GM21515 (cell line): ENCODE results near the gene SERINC5.

ENCODE experiments used
- ATAC-seq: cut with Tn5 transposase; IDR thresholded peaks from one replicate; pipeline ENCODE4 v1.9.1; 2021; ENCODE audit not compliant: unreplicated experiment

SERINC5 gene

GRCh38 chr5:80230269-80230992, 25.4 kb downstream of the SERINC5 start:
- no peak for ATAC-seq

- ATAC-seq = no peak
Measured at GRCh38 chr5:80229902-80230255, 26.0 kb downstream of the SERINC5 start.

- ATAC-seq = no peak
Measured at GRCh38 chr5:80227979-80228596, 27.8 kb downstream of the SERINC5 start.

GRCh38 chr5:80225934-80226326, 29.9 kb downstream of the SERINC5 start:
- no peak for ATAC-seq

- ATAC-seq = no peak
Measured at GRCh38 chr5:80225189-80225933, 30.5 kb downstream of the SERINC5 start.

GRCh38 chr5:80223561-80223960, 32.3 kb downstream of the SERINC5 start:
- no peak for ATAC-seq

- no peak for ATAC-seq
Measured at GRCh38 chr5:80220245-80220897, 35.5 kb downstream of the SERINC5 start.

- ATAC-seq = no peak
Measured at GRCh38 chr5:80219391-80219790, 36.5 kb downstream of the SERINC5 start.

GRCh38 chr5:80217667-80218066, 38.2 kb downstream of the SERINC5 start:
- ATAC-seq = no peak

GRCh38 chr5:80216753-80217596, 38.9 kb downstream of the SERINC5 start:
- no peak for ATAC-seq

GRCh38 chr5:80216096-80216495, 39.8 kb downstream of the SERINC5 start:
- no peak for ATAC-seq

- ATAC-seq = no peak
Measured at GRCh38 chr5:80215523-80215922, 40.3 kb downstream of the SERINC5 start.

GRCh38 chr5:80213466-80213865, 42.4 kb downstream of the SERINC5 start:
- no peak for ATAC-seq

- no peak for ATAC-seq
Measured at GRCh38 chr5:80212171-80212667, 43.6 kb downstream of the SERINC5 start.

- ATAC-seq = no peak
Measured at GRCh38 chr5:80211327-80211726, 44.5 kb downstream of the SERINC5 start.

GRCh38 chr5:80210014-80210413, 45.8 kb downstream of the SERINC5 start:
- no peak for ATAC-seq

- ATAC-seq = no peak
Measured at GRCh38 chr5:80208381-80208780, 47.5 kb downstream of the SERINC5 start.

GRCh38 chr5:80207832-80208231, 48.0 kb downstream of the SERINC5 start:
- no peak for ATAC-seq

GRCh38 chr5:80206282-80206681, 49.6 kb downstream of the SERINC5 start:
- ATAC-seq = no peak

GRCh38 chr5:80205846-80206245, 50.0 kb downstream of the SERINC5 start:
- ATAC-seq = no peak
